Measurements from ENCODE around the gene PVALEF. TPM values are rescaled to one million over a fixed set of nuclear protein-coding genes. Genes with fewer than 3 reads are reported as not detected.

PVALEF gene
- total RNA-seq, 1 experiment from 2014 or later: not detected

DNA sequence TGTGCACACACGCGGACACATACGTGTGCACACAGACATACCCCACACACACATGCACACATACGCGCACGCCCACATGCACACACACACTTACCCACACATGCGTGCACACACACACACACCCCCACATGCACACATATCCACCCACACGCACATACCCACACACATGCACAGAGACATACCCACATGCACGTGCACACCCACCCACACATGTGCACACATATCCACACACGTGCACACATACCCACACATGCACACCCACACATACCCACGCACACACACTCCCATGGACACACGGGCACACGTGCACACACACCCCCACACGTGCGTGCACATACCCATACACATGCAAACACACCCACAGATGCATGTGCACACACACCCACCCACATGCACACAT lies 27.2 kb upstream of the PVALEF start:
- no peaks in the 10 kb centered on the region for H3K27me3 ChIP-seq (ENCODE audit: insufficient read depth, low read length)
- no peak overlapping the region for H2BK12ac ChIP-seq (ENCODE audit: insufficient read length, low read depth, low read length)
- peak overlapping the region in 1 of 2 experiments; percentile 55; a peak in 2 of 5 replicates for H3K4me3 Mint-ChIP-seq
- no peak overlapping the region for H2AFZ ChIP-seq (ENCODE audit: low read length)
- H4K8ac ChIP-seq (replicated peaks; ENCODE audit: insufficient read length, low read depth, low read length): peak overlapping the region; percentile 16
- H2BK20ac ChIP-seq (ENCODE audit: low read depth, low read length, poor library complexity, severe bottlenecking): no peak overlapping the region
- peak overlapping the region; percentile 13 for H4K5ac ChIP-seq (ENCODE audit: insufficient read length, low read depth, low read length)
- H3K27me3 Mint-ChIP-seq (ENCODE audit: low read depth): peaks cover 1% of the 10 kb centered on the region; the same call in 1 of the 2 replicates
- H3K79me1 ChIP-seq (ENCODE audit: insufficient read depth, low read depth, low read length, poor library complexity, severe bottlenecking): no peaks in the 10 kb centered on the region
- no peak overlapping the region for H3T11ph ChIP-seq (ENCODE audit: low read length)
- H2BK15ac ChIP-seq (ENCODE audit: low read depth, low read length): no peak overlapping the region
- no peak overlapping the region for H3K27ac ChIP-seq (ENCODE audit: insufficient read length, low read depth, low read length)
- H4K20me1 ChIP-seq (ENCODE audit: control insufficient read depth, insufficient read depth, insufficient read length): no peaks in the 10 kb centered on the region
- peak overlapping the region in 1 of 3 experiments; percentile 14; a peak in 2 of 7 replicates for H3K27ac Mint-ChIP-seq
- TF ChIP-seq, protein P1, sequence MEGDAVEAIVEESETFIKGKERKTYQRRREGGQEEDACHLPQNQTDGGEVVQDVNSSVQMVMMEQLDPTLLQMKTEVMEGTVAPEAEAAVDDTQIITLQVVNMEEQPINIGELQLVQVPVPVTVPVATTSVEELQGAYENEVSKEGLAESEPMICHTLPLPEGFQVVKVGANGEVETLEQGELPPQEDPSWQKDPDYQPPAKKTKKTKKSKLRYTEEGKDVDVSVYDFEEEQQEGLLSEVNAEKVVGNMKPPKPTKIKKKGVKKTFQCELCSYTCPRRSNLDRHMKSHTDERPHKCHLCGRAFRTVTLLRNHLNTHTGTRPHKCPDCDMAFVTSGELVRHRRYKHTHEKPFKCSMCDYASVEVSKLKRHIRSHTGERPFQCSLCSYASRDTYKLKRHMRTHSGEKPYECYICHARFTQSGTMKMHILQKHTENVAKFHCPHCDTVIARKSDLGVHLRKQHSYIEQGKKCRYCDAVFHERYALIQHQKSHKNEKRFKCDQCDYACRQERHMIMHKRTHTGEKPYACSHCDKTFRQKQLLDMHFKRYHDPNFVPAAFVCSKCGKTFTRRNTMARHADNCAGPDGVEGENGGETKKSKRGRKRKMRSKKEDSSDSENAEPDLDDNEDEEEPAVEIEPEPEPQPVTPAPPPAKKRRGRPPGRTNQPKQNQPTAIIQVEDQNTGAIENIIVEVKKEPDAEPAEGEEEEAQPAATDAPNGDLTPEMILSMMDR (conservative IDR thresholded peaks at IDR 0.05): no peak
- no CpG with 5 or more reads among the region's 15 CpGs for WGBS (ENCODE audit: extremely low coverage, insufficient read length, low lambda C conversion rate)
- H2BK5ac ChIP-seq (ENCODE audit: insufficient read length, low read length): no peak overlapping the region
- H3K18ac ChIP-seq (ENCODE audit: insufficient read length, low read depth, low read length): no peak overlapping the region
- peaks cover 15 to 17% of the 10 kb centered on the region in 2 experiments for H3K9me3 Mint-ChIP-seq
- no peak overlapping the region for H3K14ac ChIP-seq (ENCODE audit: insufficient read depth, low read length)
- H2BK120ac ChIP-seq (ENCODE audit: low read depth, low read length, poor library complexity, severe bottlenecking): no peak overlapping the region
- H3K4me2 ChIP-seq (ENCODE audit: insufficient read depth, insufficient read length, low read length): no peak overlapping the region
- no peak overlapping the region for H4K91ac ChIP-seq (ENCODE audit: insufficient read length, low read depth, low read length)
- peaks cover 0 to 8% of the 10 kb centered on the region in 2 experiments; a peak in 2 of 4 replicates for H3K4me1 Mint-ChIP-seq
- no peak overlapping the region for H3K56ac ChIP-seq (ENCODE audit: insufficient read length, low read depth, low read length)
- no peaks in the 10 kb centered on the region for H3K4me1 ChIP-seq (ENCODE audit: insufficient read depth, low read length)
- H2AK5ac ChIP-seq (ENCODE audit: insufficient read length, low read length): no peak overlapping the region
- H3K4ac ChIP-seq (ENCODE audit: low read depth, low read length): no peak overlapping the region
- no peak overlapping the region for H3K9ac ChIP-seq (ENCODE audit: extremely low read depth, insufficient read length, low read length)
- H3K9me3 ChIP-seq (ENCODE audit: control insufficient read depth, low read depth, low read length): no peaks in the 10 kb centered on the region
- peaks cover 0 to 7% (median 0%) of the 10 kb centered on the region in 3 experiments; a peak in 3 of 7 replicates for H3K36me3 Mint-ChIP-seq (ENCODE audit: insufficient read depth in 1 of 3, low read depth in 3 of 3)
- DNase-seq: no peak
- no peak overlapping the region for H3K23ac ChIP-seq (ENCODE audit: insufficient read length, low read depth, low read length)
- no peaks in the 10 kb centered on the region for H3K23me2 ChIP-seq (ENCODE audit: insufficient read length, low read depth, low read length, poor library complexity, severe bottlenecking)
- H3K79me2 ChIP-seq (ENCODE audit: insufficient read depth, low read length): no peaks in the 10 kb centered on the region

All from H9 (cell line).